ENCODE measurements around the gene SCUBE1.

SCUBE1 gene

DNA sequence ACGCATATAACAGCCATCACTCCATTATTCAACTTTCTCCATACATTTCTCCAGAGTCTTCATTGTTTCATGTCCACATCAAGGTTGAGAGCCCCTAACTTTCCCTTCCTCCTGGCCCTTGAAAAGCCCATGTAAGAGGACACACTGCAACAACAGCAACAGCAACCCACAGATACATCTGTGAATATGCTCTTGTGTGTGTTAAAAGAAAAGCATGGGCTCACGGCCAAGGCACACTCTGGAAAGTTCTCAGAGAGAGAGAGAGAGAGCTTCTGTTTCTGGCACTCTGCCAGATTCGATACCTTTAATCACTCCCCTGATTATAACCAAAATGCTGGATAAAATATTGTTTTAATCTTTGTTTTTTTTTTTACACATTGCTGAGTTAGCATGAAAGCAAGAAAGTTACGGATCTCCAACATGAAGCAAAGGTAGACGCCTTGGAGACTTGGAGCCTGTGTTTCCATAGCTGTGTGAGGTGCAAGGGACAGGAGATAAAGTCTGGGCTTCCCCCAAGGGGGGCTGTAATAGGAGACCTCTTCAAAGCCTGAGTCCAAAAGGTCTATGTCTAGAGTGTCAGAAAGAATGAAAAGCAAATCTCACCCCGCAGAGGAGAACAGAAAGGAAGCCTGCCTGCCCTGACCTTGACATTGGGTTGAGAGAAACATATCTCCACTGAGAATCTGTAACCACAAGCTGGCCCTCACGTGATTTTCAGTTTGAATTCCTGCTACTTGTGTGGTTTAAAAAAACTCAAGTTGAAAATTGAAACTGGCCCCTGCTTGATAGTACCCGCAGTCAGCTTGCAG, 34.9 kb upstream of the SCUBE1 start:
- TF ChIP-seq OSR1 (CRISPR knock-in tag; IDR thresholded peaks at IDR 0.05), result no peak
- TF ChIP-seq ZC3H10 (CRISPR knock-in tag; IDR thresholded peaks at IDR 0.05), result no peak
- TF ChIP-seq BACH2 (CRISPR knock-in tag; IDR thresholded peaks at IDR 0.05; ENCODE audit: borderline replicate concordance), result no peak
- TF ChIP-seq ZNF8 (CRISPR knock-in tag; IDR thresholded peaks at IDR 0.05), result no peak
- TF ChIP-seq CREB5 (CRISPR knock-in tag; IDR thresholded peaks at IDR 0.05; ENCODE audit: low read depth), result no peak
- TF ChIP-seq TCF4 (CRISPR knock-in tag; IDR thresholded peaks at IDR 0.05; ENCODE audit: borderline replicate concordance), result no peak
- no peak for TF ChIP-seq ZNF70 (CRISPR knock-in tag; IDR thresholded peaks at IDR 0.05)
- TF ChIP-seq SNAI2 (CRISPR knock-in tag; IDR thresholded peaks at IDR 0.05), result no peak
- no peak for TF ChIP-seq ZNF565 (CRISPR knock-in tag; conservative IDR thresholded peaks at IDR 0.05; ENCODE audit: low read depth)
- TF ChIP-seq, protein P1, sequence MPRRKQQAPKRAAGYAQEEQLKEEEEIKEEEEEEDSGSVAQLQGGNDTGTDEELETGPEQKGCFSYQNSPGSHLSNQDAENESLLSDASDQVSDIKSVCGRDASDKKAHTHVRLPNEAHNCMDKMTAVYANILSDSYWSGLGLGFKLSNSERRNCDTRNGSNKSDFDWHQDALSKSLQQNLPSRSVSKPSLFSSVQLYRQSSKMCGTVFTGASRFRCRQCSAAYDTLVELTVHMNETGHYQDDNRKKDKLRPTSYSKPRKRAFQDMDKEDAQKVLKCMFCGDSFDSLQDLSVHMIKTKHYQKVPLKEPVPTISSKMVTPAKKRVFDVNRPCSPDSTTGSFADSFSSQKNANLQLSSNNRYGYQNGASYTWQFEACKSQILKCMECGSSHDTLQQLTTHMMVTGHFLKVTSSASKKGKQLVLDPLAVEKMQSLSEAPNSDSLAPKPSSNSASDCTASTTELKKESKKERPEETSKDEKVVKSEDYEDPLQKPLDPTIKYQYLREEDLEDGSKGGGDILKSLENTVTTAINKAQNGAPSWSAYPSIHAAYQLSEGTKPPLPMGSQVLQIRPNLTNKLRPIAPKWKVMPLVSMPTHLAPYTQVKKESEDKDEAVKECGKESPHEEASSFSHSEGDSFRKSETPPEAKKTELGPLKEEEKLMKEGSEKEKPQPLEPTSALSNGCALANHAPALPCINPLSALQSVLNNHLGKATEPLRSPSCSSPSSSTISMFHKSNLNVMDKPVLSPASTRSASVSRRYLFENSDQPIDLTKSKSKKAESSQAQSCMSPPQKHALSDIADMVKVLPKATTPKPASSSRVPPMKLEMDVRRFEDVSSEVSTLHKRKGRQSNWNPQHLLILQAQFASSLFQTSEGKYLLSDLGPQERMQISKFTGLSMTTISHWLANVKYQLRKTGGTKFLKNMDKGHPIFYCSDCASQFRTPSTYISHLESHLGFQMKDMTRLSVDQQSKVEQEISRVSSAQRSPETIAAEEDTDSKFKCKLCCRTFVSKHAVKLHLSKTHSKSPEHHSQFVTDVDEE (CRISPR knock-in tag; IDR thresholded peaks at IDR 0.05), result no peak
- TF ChIP-seq POU6F1 (CRISPR knock-in tag; IDR thresholded peaks at IDR 0.05; ENCODE audit: borderline replicate concordance, low read depth), result no peak
- no peak for TF ChIP-seq RARB (CRISPR knock-in tag; IDR thresholded peaks at IDR 0.05)
- TF ChIP-seq, protein P2, sequence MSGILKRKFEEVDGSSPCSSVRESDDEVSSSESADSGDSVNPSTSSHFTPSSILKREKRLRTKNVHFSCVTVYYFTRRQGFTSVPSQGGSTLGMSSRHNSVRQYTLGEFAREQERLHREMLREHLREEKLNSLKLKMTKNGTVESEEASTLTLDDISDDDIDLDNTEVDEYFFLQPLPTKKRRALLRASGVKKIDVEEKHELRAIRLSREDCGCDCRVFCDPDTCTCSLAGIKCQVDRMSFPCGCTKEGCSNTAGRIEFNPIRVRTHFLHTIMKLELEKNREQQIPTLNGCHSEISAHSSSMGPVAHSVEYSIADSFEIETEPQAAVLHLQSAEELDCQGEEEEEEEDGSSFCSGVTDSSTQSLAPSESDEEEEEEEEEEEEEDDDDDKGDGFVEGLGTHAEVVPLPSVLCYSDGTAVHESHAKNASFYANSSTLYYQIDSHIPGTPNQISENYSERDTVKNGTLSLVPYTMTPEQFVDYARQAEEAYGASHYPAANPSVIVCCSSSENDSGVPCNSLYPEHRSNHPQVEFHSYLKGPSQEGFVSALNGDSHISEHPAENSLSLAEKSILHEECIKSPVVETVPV (CRISPR knock-in tag; IDR thresholded peaks at IDR 0.05), result no peak
- TF ChIP-seq PPARA (CRISPR knock-in tag; IDR thresholded peaks at IDR 0.05; ENCODE audit: borderline replicate concordance), result no peak
- no peak for TF ChIP-seq ESRRG (CRISPR knock-in tag; IDR thresholded peaks at IDR 0.05)
- TF ChIP-seq ZFP30 (CRISPR knock-in tag; IDR thresholded peaks at IDR 0.05), result no peak
- no peak for TF ChIP-seq CSDC2 (CRISPR knock-in tag; IDR thresholded peaks at IDR 0.05)
- TF ChIP-seq TOX (CRISPR knock-in tag; IDR thresholded peaks at IDR 0.05; ENCODE audit: borderline replicate concordance), result no peak
- ATAC-seq, result no peak

GRCh38 chr22:43377548-43377895, 34.4 kb upstream of the SCUBE1 start:
- ATAC-seq, result no peak
- TF ChIP-seq PATZ1 (CRISPR knock-in tag; IDR thresholded peaks at IDR 0.05; ENCODE audit: borderline replicate concordance), result no peak
- TF ChIP-seq ZNF8 (CRISPR knock-in tag; IDR thresholded peaks at IDR 0.05), result no peak
- no peak for TF ChIP-seq ZFP30 (CRISPR knock-in tag; IDR thresholded peaks at IDR 0.05)
- no peak for TF ChIP-seq GLIS3 (CRISPR knock-in tag; IDR thresholded peaks at IDR 0.05)
- no peak for TF ChIP-seq SNAI2 (CRISPR knock-in tag; IDR thresholded peaks at IDR 0.05)
- TF ChIP-seq BACH2 (CRISPR knock-in tag; IDR thresholded peaks at IDR 0.05; ENCODE audit: borderline replicate concordance), result no peak
- TF ChIP-seq TOX (CRISPR knock-in tag; IDR thresholded peaks at IDR 0.05; ENCODE audit: borderline replicate concordance), result no peak
- no peak for TF ChIP-seq ARNTL (CRISPR knock-in tag; IDR thresholded peaks at IDR 0.05; ENCODE audit: borderline replicate concordance, low read depth)
- no peak for TF ChIP-seq TCF4 (CRISPR knock-in tag; IDR thresholded peaks at IDR 0.05; ENCODE audit: borderline replicate concordance)
- TF ChIP-seq ZC3H10 (CRISPR knock-in tag; IDR thresholded peaks at IDR 0.05), result no peak
- no peak for TF ChIP-seq ZNF565 (CRISPR knock-in tag; conservative IDR thresholded peaks at IDR 0.05; ENCODE audit: low read depth)
- TF ChIP-seq CREB5 (CRISPR knock-in tag; IDR thresholded peaks at IDR 0.05; ENCODE audit: low read depth), result no peak

All from SK-N-SH treated with all-trans-retinoic acid at 6 μM for 48 hours (cell line).